ENCODE measurements around the gene PXDN.
"Not testable (repeated sequence)": the region's sequence is repeated elsewhere in the genome, so short reads cannot be mapped to it uniquely, and the experiment has no call there.

Gene PXDN

DNA sequence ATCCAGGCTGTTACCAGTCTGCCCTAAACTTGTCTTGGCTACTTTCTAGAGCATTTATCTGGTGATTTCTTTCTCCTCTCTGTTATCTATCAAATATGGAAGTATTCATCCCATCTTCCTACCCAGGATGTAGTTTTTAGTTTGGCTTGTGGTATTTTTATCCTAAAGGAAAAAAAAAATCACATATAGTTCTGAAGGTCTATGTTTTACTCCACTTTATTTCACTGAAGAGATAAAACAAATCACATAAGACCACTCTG lies 62.2 kb downstream of the PXDN start:
- no peak overlapping the region for H4K5ac ChIP-seq (ENCODE audit: low read length)
- H3K27me3 ChIP-seq (ENCODE audit: insufficient read depth, low read length, poor library complexity) = no peaks in the 10 kb centered on the region
- H2AK5ac ChIP-seq (ENCODE audit: low read length) = no peak overlapping the region
- no peak overlapping the region for H3K23ac ChIP-seq (ENCODE audit: low read length)
- no peak for DNase-seq
- H2BK120ac ChIP-seq (ENCODE audit: low read depth, low read length) = no peak overlapping the region
- H3K4me1 ChIP-seq (ENCODE audit: control insufficient read depth, low read depth, low read length) = peaks cover 4% of the 10 kb centered on the region
- no peak overlapping the region for H2BK15ac ChIP-seq (replicated peaks; ENCODE audit: low read depth)
- no peak overlapping the region for H2BK5ac ChIP-seq (ENCODE audit: low read length)
- no peaks in the 10 kb centered on the region for H3K79me2 ChIP-seq (ENCODE audit: control insufficient read depth, insufficient read depth, low read length)
- H3K56ac ChIP-seq (ENCODE audit: low read length) = no peak overlapping the region
- H3K27ac ChIP-seq (ENCODE audit: low read depth, low read length) = no peak overlapping the region
- H3K18ac ChIP-seq (ENCODE audit: low read length) = no peak overlapping the region
- peaks cover 3% of the 10 kb centered on the region for H3K79me1 ChIP-seq (ENCODE audit: low read length)
- no peak overlapping the region for H3K4me3 ChIP-seq (ENCODE audit: low read length)
- H3K9ac ChIP-seq (ENCODE audit: low read length) = no peak overlapping the region
- H4K8ac ChIP-seq (ENCODE audit: low read depth, low read length) = no peak overlapping the region
- no peak overlapping the region for H3K4ac ChIP-seq (ENCODE audit: low read depth, low read length)
- H3K36me3 ChIP-seq (ENCODE audit: control insufficient read depth, insufficient read depth, low read length) = peaks cover 18% of the 10 kb centered on the region
- H3K4me2 ChIP-seq (ENCODE audit: low read length) = no peak overlapping the region

DNA sequence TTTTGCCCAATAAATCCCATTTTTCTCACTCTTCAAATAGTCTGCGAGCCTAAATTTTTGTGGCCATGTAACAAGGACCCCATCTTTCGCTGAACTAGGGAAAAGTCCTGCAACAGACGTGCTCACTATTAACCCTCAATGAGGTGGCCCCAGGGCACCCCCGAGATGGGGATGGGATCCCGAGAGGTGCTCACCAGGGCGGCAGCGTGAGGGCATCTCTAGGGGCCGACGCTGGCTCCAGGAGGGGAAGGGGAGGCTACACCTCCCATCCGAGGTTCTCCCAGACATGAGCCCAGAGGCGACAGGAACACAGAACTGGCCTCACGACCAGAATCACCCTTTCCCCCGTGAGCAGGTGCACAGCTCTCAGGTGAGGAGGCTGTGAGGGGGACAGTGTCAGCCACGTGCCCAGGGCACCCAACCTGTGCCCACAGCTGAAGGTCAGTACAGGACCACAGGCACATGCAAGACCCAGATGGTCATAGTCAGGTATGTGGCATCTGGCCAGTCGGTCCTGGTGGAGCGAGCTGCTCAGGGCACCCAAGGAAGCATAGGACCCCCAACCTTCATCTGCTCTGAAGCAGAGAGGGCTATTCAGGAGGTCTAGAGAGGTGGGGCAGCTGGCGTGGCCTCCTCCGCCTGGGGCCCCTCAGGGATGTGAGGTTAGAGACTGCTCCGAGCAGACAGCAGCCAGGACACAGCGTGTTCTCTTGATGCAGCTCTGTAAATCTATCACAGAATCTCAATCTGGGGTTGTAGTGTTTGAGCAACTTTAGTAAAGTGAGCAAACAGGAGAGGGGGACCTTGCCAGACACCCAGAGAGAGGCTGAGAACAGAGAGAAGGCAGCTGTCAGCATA lies 62.8 kb downstream of the PXDN start:
- no peak overlapping the region for H3K27ac ChIP-seq (ENCODE audit: low read depth, low read length)
- no peaks in the 10 kb centered on the region for H3K79me2 ChIP-seq (ENCODE audit: control insufficient read depth, insufficient read depth, low read length)
- no peak overlapping the region for H3K9ac ChIP-seq (ENCODE audit: low read length)
- peaks cover 16% of the 10 kb centered on the region for H3K36me3 ChIP-seq (ENCODE audit: control insufficient read depth, insufficient read depth, low read length)
- no peak overlapping the region for H2BK120ac ChIP-seq (ENCODE audit: low read depth, low read length)
- no peak overlapping the region for H3K4ac ChIP-seq (ENCODE audit: low read depth, low read length)
- no peak overlapping the region for H3K23ac ChIP-seq (ENCODE audit: low read length)
- no peak overlapping the region for H2BK15ac ChIP-seq (replicated peaks; ENCODE audit: low read depth)
- no peak overlapping the region for H3K4me2 ChIP-seq (ENCODE audit: low read length)
- DNase-seq = no peak
- H3K4me3 ChIP-seq (ENCODE audit: low read length) = no peak overlapping the region
- no CpG with 5 or more reads among the region's 20 CpGs for WGBS (ENCODE audit: extremely low coverage, insufficient coverage, low lambda C conversion rate)
- no peak overlapping the region for H2BK5ac ChIP-seq (ENCODE audit: low read length)
- H4K5ac ChIP-seq (ENCODE audit: low read length) = no peak overlapping the region
- peaks cover 4% of the 10 kb centered on the region for H3K4me1 ChIP-seq (ENCODE audit: control insufficient read depth, low read depth, low read length)
- peaks cover 2% of the 10 kb centered on the region for H3K79me1 ChIP-seq (ENCODE audit: low read length)
- no peak overlapping the region for H4K8ac ChIP-seq (ENCODE audit: low read depth, low read length)
- no peak overlapping the region for H3K56ac ChIP-seq (ENCODE audit: low read length)
- no peaks in the 10 kb centered on the region for H3K27me3 ChIP-seq (ENCODE audit: insufficient read depth, low read length, poor library complexity)
- no peak overlapping the region for H2AK5ac ChIP-seq (ENCODE audit: low read length)
- H3K18ac ChIP-seq (ENCODE audit: low read length) = no peak overlapping the region

DNA sequence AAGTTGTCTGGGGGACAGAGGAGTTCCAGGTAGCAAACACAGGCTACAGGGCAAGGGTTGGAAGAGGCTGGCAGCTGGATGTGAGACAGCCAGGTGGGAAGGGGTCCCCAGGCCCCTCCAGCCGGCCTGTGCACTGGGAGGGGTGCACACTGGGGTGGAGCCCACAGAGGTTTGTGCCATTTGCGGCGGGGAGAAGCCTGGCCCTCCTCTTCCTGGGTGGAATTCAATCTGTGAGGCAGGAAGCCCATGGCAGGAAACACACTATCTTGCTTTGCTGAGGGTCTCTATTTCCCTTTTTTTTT lies 63.3 kb downstream of the PXDN start:
- no peak overlapping the region for H3K9ac ChIP-seq (ENCODE audit: low read length)
- no peaks in the 10 kb centered on the region for H3K79me1 ChIP-seq (ENCODE audit: low read length)
- H2BK15ac ChIP-seq (replicated peaks; ENCODE audit: low read depth) = no peak overlapping the region
- peaks cover under 1% of the 10 kb centered on the region for H3K4me1 ChIP-seq (ENCODE audit: control insufficient read depth, low read depth, low read length)
- no CpG with 5 or more reads among the region's 3 CpGs for WGBS (ENCODE audit: extremely low coverage, insufficient coverage, low lambda C conversion rate)
- no peak overlapping the region for H3K4me3 ChIP-seq (ENCODE audit: low read length)
- H2BK120ac ChIP-seq (ENCODE audit: low read depth, low read length) = no peak overlapping the region
- H3K36me3 ChIP-seq (ENCODE audit: control insufficient read depth, insufficient read depth, low read length) = peaks cover 16% of the 10 kb centered on the region
- no peak overlapping the region for H3K4me2 ChIP-seq (ENCODE audit: low read length)
- no peak overlapping the region for H4K5ac ChIP-seq (ENCODE audit: low read length)
- H3K27me3 ChIP-seq (ENCODE audit: insufficient read depth, low read length, poor library complexity) = no peaks in the 10 kb centered on the region
- no peak overlapping the region for H3K23ac ChIP-seq (ENCODE audit: low read length)
- H4K8ac ChIP-seq (ENCODE audit: low read depth, low read length) = no peak overlapping the region
- H3K4ac ChIP-seq (ENCODE audit: low read depth, low read length) = no peak overlapping the region
- no peaks in the 10 kb centered on the region for H3K79me2 ChIP-seq (ENCODE audit: control insufficient read depth, insufficient read depth, low read length)
- H3K18ac ChIP-seq (ENCODE audit: low read length) = no peak overlapping the region
- no peak overlapping the region for H2AK5ac ChIP-seq (ENCODE audit: low read length)
- no peak overlapping the region for H3K56ac ChIP-seq (ENCODE audit: low read length)
- DNase-seq = no peak
- H2BK5ac ChIP-seq (ENCODE audit: low read length) = no peak overlapping the region
- no peak overlapping the region for H3K27ac ChIP-seq (ENCODE audit: low read depth, low read length)

DNA sequence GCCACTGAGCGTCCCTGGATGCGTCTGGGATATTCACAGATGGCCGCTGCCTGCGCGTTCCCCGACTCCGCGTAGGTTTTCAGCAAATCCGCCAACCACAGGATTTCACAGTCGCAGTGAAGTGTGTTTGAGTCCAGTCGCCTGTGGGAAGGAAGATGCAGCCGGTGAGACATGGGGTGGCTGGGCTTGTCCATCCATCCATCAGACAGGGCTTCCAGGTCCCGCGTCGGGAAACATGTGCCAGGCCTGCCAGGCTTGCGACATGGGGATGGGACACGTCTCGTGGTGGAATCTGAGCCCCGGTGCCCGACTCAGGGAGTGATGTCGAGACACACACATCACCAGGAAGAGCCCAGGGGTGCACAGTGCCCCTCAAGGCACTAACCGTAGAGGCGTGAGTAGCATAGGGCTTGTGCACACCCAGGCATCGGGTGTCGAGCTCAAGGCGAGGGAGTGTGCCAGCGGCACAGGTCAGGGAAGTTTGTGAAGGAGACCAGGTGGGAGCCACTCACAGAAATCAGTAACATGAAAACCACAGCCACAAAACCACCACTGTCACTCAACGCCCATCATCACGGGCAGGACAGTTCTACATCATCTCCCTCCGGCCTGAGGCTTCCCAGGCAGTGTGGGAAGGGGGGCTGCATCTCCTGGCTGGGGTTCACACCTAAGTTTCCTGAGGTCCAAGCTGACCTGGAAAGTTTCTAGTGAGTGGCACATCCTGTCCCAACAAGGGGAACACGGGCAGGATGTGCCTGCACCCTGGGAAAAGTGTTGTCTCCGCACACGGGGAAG lies 63.9 kb downstream of the PXDN start:
- no peak for DNase-seq
- Histone ChIP-seq H3K56ac (ENCODE audit: low read length) (no peak overlapping the region), H3K9ac (ENCODE audit: low read length) (no peak overlapping the region), H4K5ac (ENCODE audit: low read length) (no peak overlapping the region), H2BK120ac (ENCODE audit: low read depth, low read length) (no peak overlapping the region), H3K79me2 (ENCODE audit: control insufficient read depth, insufficient read depth, low read length) (no peaks in the 10 kb centered on the region), H3K4me2 (ENCODE audit: low read length) (no peak overlapping the region), H2BK15ac (replicated peaks; ENCODE audit: low read depth) (no peak overlapping the region), H2BK5ac (ENCODE audit: low read length) (no peak overlapping the region), H3K18ac (ENCODE audit: low read length) (no peak overlapping the region), H4K8ac (ENCODE audit: low read depth, low read length) (no peak overlapping the region), H3K4me1 (ENCODE audit: control insufficient read depth, low read depth, low read length) (no peaks in the 10 kb centered on the region), H3K4me3 (ENCODE audit: low read length) (no peak overlapping the region), H3K36me3 (ENCODE audit: control insufficient read depth, insufficient read depth, low read length) (peaks cover 16% of the 10 kb centered on the region), H3K23ac (ENCODE audit: low read length) (no peak overlapping the region), H3K27ac (ENCODE audit: low read depth, low read length) (no peak overlapping the region), H3K4ac (ENCODE audit: low read depth, low read length) (no peak overlapping the region), H3K79me1 (ENCODE audit: low read length) (no peaks in the 10 kb centered on the region), H3K27me3 (ENCODE audit: insufficient read depth, low read length, poor library complexity) (no peaks in the 10 kb centered on the region), H2AK5ac (ENCODE audit: low read length) (no peak overlapping the region)
- WGBS (ENCODE audit: extremely low coverage, insufficient coverage, low lambda C conversion rate) = no CpG with 5 or more reads among the region's 33 CpGs

DNA sequence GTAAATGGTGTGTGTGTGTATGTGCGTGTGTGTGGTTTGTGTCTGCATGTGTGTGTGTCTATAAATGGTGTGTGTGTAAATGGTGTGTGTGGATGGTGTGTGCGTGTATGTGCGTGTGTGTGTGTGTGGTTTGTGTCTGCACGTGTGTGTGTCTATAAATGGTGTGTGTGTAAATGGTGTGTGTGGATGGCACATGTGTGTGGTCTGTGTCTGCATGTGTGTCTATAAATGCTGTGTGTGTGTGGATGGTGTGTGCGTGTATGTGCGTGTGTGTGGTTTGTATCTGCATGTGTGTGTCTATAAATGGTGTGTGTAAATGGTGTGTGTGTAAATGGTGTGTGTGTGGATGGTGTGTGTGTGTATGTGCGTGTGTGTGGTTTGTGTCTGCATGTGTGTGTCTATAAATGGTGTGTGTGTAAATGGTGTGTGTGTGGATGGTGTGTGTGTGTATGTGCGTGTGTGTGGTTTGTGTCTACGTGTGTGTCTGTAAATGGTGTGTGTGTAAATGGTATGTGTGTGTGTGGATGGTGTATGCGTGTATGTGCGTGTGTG lies 64.8 kb downstream of the PXDN start:
- not testable (repeated sequence) for H3K79me1 ChIP-seq (ENCODE audit: low read length); H2BK15ac ChIP-seq (replicated peaks; ENCODE audit: low read depth); H3K4ac ChIP-seq (ENCODE audit: low read depth, low read length); H2BK120ac ChIP-seq (ENCODE audit: low read depth, low read length); H3K9ac ChIP-seq (ENCODE audit: low read length); H4K8ac ChIP-seq (ENCODE audit: low read depth, low read length); H3K18ac ChIP-seq (ENCODE audit: low read length); H3K27ac ChIP-seq (ENCODE audit: low read depth, low read length); DNase-seq; H2BK5ac ChIP-seq (ENCODE audit: low read length); H3K4me2 ChIP-seq (ENCODE audit: low read length); H4K5ac ChIP-seq (ENCODE audit: low read length); H2AK5ac ChIP-seq (ENCODE audit: low read length); H3K4me3 ChIP-seq (ENCODE audit: low read length); H3K79me2 ChIP-seq (ENCODE audit: control insufficient read depth, insufficient read depth, low read length); H3K56ac ChIP-seq (ENCODE audit: low read length); H3K4me1 ChIP-seq (ENCODE audit: control insufficient read depth, low read depth, low read length); H3K23ac ChIP-seq (ENCODE audit: low read length); H3K27me3 ChIP-seq (ENCODE audit: insufficient read depth, low read length, poor library complexity)
- H3K36me3 ChIP-seq (ENCODE audit: control insufficient read depth, insufficient read depth, low read length) = peaks cover 16% of the 10 kb centered on the region
- WGBS (ENCODE audit: extremely low coverage, insufficient coverage, low lambda C conversion rate) = 100% methylated on average over 8 of the region's 11 CpGs

Data from mesendoderm (in vitro differentiated cells).